GM12801 (cell line): ENCODE results near the gene PHLPP2.

Experiments used
- CTCF ChIP-seq: IDR thresholded peaks from one replicate; pipeline ENCODE4 v1.5.1; 2011; ENCODE audit warnings: control low read depth; ENCODE audit not compliant: insufficient read length; ENCODE audit errors: extremely low read depth

PHLPP2 gene

GRCh38 chr16:71700831-71701230, 23.7 kb downstream of the PHLPP2 start:
- TF ChIP-seq CTCF, result no peak

- no peak for TF ChIP-seq CTCF
Measured at GRCh38 chr16:71698491-71698890, 26.0 kb downstream of the PHLPP2 start.

DNA sequence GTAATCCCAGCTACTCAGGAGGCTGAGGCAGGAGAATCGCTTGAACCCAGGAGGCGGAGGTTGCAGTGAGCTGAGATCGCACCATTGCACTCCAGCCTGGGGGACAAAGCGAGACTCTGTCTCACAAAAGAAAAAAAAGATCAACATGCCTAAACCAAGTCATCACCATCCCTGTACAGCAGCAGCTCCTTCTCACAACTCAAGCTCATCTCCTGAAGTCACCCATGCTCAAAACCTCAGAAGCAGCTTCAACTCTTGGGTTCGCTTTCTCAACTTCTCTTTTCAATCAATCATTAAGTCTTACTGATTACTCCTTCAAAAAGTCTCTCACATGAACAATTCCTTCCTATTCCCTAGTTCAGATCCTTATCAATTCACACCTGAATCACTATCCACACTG, 31.3 kb downstream of the PHLPP2 start:
- TF ChIP-seq CTCF, result no peak

DNA sequence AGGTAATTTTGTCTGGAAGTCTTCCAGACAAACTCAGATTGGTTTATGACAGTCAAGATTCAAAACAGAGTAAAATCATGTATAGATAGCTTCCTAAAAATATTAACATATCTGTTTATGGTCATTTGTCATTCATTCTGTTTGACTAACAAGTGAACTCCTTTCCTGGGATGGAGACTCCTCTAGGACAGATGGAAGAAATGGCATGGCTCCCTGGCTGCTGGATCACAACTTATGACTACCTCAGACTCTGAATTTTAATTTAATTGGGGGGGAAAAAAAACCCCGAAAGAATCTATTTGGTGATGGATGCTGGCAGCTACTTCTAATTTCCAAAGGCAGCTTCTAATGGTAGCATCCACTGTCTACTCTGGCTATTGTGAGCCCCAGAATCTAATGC, 34.6 kb downstream of the PHLPP2 start:
- TF ChIP-seq CTCF, result no peak

DNA sequence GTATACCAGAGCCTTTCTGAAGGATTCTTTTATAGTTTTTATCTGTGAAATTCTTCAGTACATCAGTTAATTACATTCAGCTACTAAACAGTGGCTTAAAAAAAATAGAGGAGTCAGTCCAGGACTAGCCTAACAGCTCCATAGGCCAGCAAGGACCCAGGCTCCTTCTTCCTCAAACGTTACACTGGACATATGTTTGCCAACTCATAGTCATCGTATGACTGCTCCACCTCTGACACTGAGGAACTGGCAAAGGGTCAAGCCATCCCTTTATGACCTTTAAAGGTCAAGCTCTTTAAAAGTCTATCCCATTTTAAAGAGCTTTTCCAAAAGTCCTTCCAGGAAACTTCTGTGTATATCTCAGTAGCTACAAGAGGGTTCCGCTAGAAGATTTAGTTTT, 36.6 kb downstream of the PHLPP2 start:
- no peak for TF ChIP-seq CTCF

DNA sequence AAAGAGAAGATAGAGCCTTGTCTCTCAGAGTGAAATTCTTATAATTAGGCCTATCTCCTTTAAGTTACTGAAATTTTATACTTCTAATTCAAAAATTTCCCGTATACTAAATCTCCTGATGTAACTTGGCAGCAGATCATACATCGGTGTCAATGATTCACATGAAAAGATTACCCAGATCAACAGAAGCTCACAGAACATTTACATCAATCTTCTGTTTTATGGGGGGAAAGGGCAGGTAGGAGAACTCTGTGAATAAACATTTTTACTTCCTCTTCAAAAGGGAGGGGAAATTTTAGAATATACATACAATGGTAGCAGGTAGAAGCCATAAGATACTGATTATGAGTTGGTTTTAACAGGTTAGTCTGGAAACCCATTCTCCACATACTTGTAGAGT, 43.1 kb downstream of the PHLPP2 start:
- TF ChIP-seq CTCF, result no peak

DNA sequence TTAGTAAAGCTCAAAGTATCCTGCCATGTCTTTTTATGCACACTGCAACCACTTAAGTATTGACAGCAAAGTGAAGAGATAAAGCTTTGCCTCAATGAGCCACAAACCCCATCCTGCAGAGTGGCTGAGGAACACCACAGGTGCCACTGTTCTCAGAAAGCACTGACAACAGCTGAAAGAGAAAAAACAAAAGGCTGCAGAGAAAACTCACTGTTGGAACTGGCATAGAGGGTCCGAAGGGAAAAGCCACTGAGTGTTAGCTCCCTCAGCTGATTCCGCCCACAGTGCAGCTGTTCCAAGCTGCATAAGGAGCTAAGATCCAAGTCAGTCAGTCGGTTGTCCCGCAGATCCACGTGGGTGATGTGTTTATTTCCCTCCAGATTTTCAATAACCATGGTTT, 48.3 kb downstream of the PHLPP2 start:
- TF ChIP-seq CTCF, result no peak

DNA sequence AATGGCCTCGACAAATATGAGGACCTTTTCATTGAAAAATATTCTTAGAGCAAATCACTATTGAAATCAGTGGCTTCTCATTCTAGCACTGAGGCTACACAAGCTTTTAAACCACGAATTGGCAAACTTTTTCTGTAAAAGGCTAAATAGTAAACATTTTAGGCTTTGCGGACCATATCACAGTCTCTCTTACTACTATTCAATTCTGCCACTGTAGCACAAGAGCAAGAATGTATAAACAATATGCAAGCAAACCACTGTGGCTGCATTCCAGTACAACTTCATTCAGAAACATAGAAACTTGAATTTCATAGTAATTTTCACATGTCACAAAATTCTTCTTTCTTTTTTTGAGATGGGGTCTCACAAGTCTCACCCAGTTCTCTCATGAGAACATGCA, 49.1 kb downstream of the PHLPP2 start:
- TF ChIP-seq CTCF, result no peak
